HepG2 (cell line): ENCODE results near the gene MFSD12. TPM values are rescaled to one million over a fixed set of nuclear protein-coding genes. Genes with fewer than 3 reads are reported as not detected.
A peak's percentile ranks its signal among the peaks of the same experiment; 100 is the strongest.

Experiments
- AKAP8 ChIP-seq: sonication (generic); formaldehyde crosslinking; IDR thresholded peaks from 2 replicates; pipeline ENCODE4 v1.5.1; 2020; ENCODE audit warnings: mild to moderate bottlenecking, missing genetic modification reagents
- ATRX ChIP-seq: sonication (generic); formaldehyde crosslinking; IDR thresholded peaks from 2 replicates; pipeline ENCODE4 v1.4.0; 2020; ENCODE audit warnings: missing genetic modification reagents, borderline replicate concordance
- ELF4 ChIP-seq: sonication (generic); formaldehyde crosslinking; IDR thresholded peaks from 2 replicates; pipeline ENCODE4 v1.5.0; 2020; ENCODE audit warnings: missing genetic modification reagents, mild to moderate bottlenecking, moderate library complexity, borderline replicate concordance
- FOXA1 ChIP-seq, 2 experiments: fragments of 450-650 bp in 1 of 2; sonication (generic) in 1 of 2; formaldehyde crosslinking in 1 of 2; IDR thresholded peaks; 2 replicates each; pipeline versions ENCODE4 v1.4.0 to v1.6.1; 2016 to 2020; ENCODE audit warnings: missing genetic modification reagents in 1 of 2
- HOXA3 ChIP-seq: sonication (generic); formaldehyde crosslinking; IDR thresholded peaks from 2 replicates; pipeline ENCODE4 v1.5.0; 2020; ENCODE audit warnings: missing genetic modification reagents
- IRX3 ChIP-seq: sonication (generic); formaldehyde crosslinking; IDR thresholded peaks from 2 replicates; pipeline ENCODE4 v1.8.1; 2023; ENCODE audit warnings: mild to moderate bottlenecking, low read depth, missing genetic modification reagents, borderline replicate concordance
- JUNB ChIP-seq: sonication (generic); formaldehyde crosslinking; IDR thresholded peaks from 2 replicates; pipeline ENCODE4 v1.8.0; 2022; ENCODE audit warnings: missing genetic modification reagents, mild to moderate bottlenecking, borderline replicate concordance
- NBN ChIP-seq: fragments of 450-650 bp; conservative IDR thresholded peaks from 2 replicates; pipeline ENCODE4 v1.6.1; 2017
- NCOR1 ChIP-seq: fragments of 200-600 bp; sonication (generic); IDR thresholded peaks from 2 replicates; pipeline ENCODE4 v1.7.0; 2017; ENCODE audit warnings: antibody characterized with exemption, low read length, borderline replicate concordance
- RARA ChIP-seq: IDR thresholded peaks from 2 replicates; pipeline ENCODE4 v1.6.1; 2016; ENCODE audit warnings: missing genetic modification reagents, missing compliant biosample characterization
- STAG1 ChIP-seq: sonication (generic); formaldehyde crosslinking; IDR thresholded peaks from 2 replicates; pipeline ENCODE4 v1.4.0; 2020; ENCODE audit warnings: missing genetic modification reagents
- U2AF1 ChIP-seq: fragments of 200-400 bp; formaldehyde crosslinking; optimal IDR thresholded peaks from 2 replicates; pipeline ENCODE3; 2017; ENCODE audit warnings: mild to moderate bottlenecking, low read depth, low read length
- ZBTB7B ChIP-seq: sonication (generic); formaldehyde crosslinking; IDR thresholded peaks from 2 replicates; pipeline ENCODE4 v1.4.0; 2020; ENCODE audit warnings: missing genetic modification reagents
- ZC3H13 ChIP-seq: sonication (generic); formaldehyde crosslinking; IDR thresholded peaks from 2 replicates; pipeline ENCODE4 v1.8.1; 2023; ENCODE audit warnings: mild to moderate bottlenecking, missing genetic modification reagents, moderate library complexity
- ZMYM3 ChIP-seq: sonication (generic); formaldehyde crosslinking; IDR thresholded peaks from 2 replicates; pipeline ENCODE4 v1.5.1; 2020; ENCODE audit warnings: mild to moderate bottlenecking, missing genetic modification reagents
- ZNF350 ChIP-seq: sonication (generic); formaldehyde crosslinking; IDR thresholded peaks from 2 replicates; pipeline ENCODE4 v1.4.0; 2020; ENCODE audit warnings: mild to moderate bottlenecking, low read depth, missing genetic modification reagents, borderline replicate concordance
- ZNF431 ChIP-seq: sonication (generic); formaldehyde crosslinking; IDR thresholded peaks from 2 replicates; pipeline ENCODE4 v1.9.0; 2022; ENCODE audit warnings: missing genetic modification reagents, low read depth, mild to moderate bottlenecking, borderline replicate concordance
- ZNF510 ChIP-seq: sonication (generic); formaldehyde crosslinking; IDR thresholded peaks from 2 replicates; pipeline ENCODE4 v1.4.0; 2020; ENCODE audit warnings: low read depth, mild to moderate bottlenecking, missing genetic modification reagents
- ZNF543 ChIP-seq: sonication (generic); formaldehyde crosslinking; IDR thresholded peaks from 2 replicates; pipeline ENCODE4 v1.4.0; 2020; ENCODE audit warnings: mild to moderate bottlenecking, missing genetic modification reagents
- ZNF552 ChIP-seq: sonication (generic); formaldehyde crosslinking; IDR thresholded peaks from 2 replicates; pipeline ENCODE4 v1.9.0; 2022; ENCODE audit warnings: missing genetic modification reagents, mild to moderate bottlenecking, borderline replicate concordance
- ZNF569 ChIP-seq: sonication (generic); formaldehyde crosslinking; IDR thresholded peaks from 2 replicates; pipeline ENCODE4 v1.5.0; 2020; ENCODE audit warnings: mild to moderate bottlenecking, missing genetic modification reagents, moderate library complexity, borderline replicate concordance
- ZNF672 ChIP-seq: sonication (generic); formaldehyde crosslinking; IDR thresholded peaks from 2 replicates; pipeline ENCODE4 v1.8.1; 2022; ENCODE audit warnings: missing genetic modification reagents
- ZNF678 ChIP-seq: sonication (generic); formaldehyde crosslinking; IDR thresholded peaks from 2 replicates; pipeline ENCODE4 v1.4.0; 2020; ENCODE audit warnings: mild to moderate bottlenecking, missing genetic modification reagents
- ZNF747 ChIP-seq: sonication (generic); formaldehyde crosslinking; IDR thresholded peaks from 2 replicates; pipeline ENCODE4 v1.8.1; 2023; ENCODE audit warnings: missing genetic modification reagents, mild to moderate bottlenecking, borderline replicate concordance
- polyA plus RNA-seq, 8 experiments: library from polyadenylated mRNA; depleted of rRNA in 3 of 8; stranded (reverse) in 7 of 8; unstranded in 1 of 8; fragments of >200 nt; fragmentation: Illumina TruSeq in 4 of 8; extraction: Trizol in 4 of 8; gene quantifications; 2 replicates each; pipeline versions ENCODE4 v1.2.1 to v1.2.3, GENCODE V29; 2011 to 2016; ENCODE audit warnings: low read depth in 4 of 8, missing spikeins in 1 of 8, mixed read lengths in 1 of 8; ENCODE audit not compliant: insufficient read depth in 1 of 8
- total RNA-seq, 5 experiments: library from RNA; depleted of rRNA; stranded (reverse); fragments of >200 nt; fragmentation: Illumina TruSeq; extraction: Trizol; gene quantifications; 2 replicates each; pipeline ENCODE4 v1.2.3, GENCODE V29; 2016; ENCODE audit warnings: low read depth in 1 of 5
- TF ChIP-seq, protein P1 (sequence below): sonication (generic); formaldehyde crosslinking; conservative IDR thresholded peaks from 2 replicates; pipeline ENCODE4 v1.4.0; 2020; ENCODE audit warnings: missing genetic modification reagents
- TF ChIP-seq, protein P2 (sequence below): sonication (generic); formaldehyde crosslinking; IDR thresholded peaks from 2 replicates; pipeline ENCODE4 v1.5.0; 2020; ENCODE audit warnings: mild to moderate bottlenecking, missing genetic modification reagents, borderline replicate concordance
- TF ChIP-seq, protein P3 (sequence below): sonication (generic); formaldehyde crosslinking; IDR thresholded peaks from 2 replicates; pipeline ENCODE4 v1.4.0; 2020; ENCODE audit warnings: missing genetic modification reagents

MFSD12 gene
- total and polyA plus RNA-seq, 2 of the 13 experiments (the other 11 are each of a cell fraction or from before 2014, with no cell fraction given) = 27.2 to 29.1 TPM

DNA sequence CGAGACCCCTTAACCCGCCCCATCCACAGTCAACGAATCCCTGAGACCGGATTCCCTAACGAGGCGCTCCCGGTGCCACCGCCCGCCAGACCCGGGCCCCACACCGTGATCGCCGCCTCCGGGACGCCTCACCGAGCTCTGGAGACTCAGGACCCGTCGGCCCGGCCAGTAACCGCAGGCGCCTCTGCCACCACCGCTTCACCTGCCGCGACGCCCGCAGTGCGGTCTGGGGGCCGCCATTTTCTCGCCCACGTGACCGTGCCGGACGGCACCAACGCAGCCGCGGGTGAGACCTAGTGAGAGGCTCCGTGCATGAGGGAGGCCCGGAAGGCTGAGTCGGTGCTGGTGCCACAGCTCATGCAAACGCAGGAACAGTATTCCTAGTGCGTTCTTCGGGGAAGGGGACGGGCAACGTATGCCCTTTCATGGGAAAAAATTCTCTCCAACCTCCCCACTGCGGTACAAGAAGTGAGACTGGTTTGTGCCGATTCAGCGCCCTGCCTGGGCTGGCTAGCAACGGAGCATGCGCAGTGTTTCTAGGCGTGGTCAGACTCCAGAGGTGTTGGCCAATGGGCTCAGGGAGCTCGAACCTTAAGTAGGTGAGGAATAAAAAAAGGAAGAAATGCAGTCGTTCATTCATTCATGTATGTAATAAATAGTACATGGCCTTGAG is 56.8 kb downstream of the MFSD12 start, which contains the start of gene DOHH (continued):
- TF ChIP-seq, protein P1, sequence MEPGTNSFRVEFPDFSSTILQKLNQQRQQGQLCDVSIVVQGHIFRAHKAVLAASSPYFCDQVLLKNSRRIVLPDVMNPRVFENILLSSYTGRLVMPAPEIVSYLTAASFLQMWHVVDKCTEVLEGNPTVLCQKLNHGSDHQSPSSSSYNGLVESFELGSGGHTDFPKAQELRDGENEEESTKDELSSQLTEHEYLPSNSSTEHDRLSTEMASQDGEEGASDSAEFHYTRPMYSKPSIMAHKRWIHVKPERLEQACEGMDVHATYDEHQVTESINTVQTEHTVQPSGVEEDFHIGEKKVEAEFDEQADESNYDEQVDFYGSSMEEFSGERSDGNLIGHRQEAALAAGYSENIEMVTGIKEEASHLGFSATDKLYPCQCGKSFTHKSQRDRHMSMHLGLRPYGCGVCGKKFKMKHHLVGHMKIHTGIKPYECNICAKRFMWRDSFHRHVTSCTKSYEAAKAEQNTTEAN = no peak
- peak; percentile 92 for TF ChIP-seq ZNF350 (CRISPR knock-in tag)
- TF ChIP-seq ZNF569 = no peak
- TF ChIP-seq ELF4 (CRISPR knock-in tag) = no peak
- TF ChIP-seq ZNF543 (CRISPR knock-in tag) = peak; percentile 86
- TF ChIP-seq, protein P2, sequence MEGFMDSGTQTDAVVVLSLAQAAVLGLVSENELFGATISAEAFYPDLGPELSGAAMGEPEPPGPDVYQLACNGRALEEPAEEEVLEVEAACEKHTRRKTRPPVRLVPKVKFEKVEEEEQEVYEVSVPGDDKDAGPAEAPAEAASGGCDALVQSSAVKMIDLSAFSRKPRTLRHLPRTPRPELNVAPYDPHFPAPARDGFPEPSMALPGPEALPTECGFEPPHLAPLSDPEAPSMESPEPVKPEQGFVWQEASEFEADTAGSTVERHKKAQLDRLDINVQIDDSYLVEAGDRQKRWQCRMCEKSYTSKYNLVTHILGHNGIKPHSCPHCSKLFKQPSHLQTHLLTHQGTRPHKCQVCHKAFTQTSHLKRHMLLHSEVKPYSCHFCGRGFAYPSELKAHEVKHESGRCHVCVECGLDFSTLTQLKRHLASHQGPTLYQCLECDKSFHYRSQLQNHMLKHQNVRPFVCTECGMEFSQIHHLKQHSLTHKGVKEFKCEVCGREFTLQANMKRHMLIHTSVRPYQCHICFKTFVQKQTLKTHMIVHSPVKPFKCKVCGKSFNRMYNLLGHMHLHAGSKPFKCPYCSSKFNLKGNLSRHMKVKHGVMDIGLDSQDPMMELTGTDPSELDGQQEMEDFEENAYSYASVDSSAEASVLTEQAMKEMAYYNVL (CRISPR knock-in tag) = no peak; the same call in 1 of the 2 replicates
- TF ChIP-seq, protein P3, sequence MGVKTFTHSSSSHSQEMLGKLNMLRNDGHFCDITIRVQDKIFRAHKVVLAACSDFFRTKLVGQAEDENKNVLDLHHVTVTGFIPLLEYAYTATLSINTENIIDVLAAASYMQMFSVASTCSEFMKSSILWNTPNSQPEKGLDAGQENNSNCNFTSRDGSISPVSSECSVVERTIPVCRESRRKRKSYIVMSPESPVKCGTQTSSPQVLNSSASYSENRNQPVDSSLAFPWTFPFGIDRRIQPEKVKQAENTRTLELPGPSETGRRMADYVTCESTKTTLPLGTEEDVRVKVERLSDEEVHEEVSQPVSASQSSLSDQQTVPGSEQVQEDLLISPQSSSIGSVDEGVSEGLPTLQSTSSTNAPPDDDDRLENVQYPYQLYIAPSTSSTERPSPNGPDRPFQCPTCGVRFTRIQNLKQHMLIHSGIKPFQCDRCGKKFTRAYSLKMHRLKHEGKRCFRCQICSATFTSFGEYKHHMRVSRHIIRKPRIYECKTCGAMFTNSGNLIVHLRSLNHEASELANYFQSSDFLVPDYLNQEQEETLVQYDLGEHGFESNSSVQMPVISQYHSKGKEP (CRISPR knock-in tag) = no peak
- 0 out of 2 replicates have a peak, but pooled peaks have one; percentile 48 for TF ChIP-seq ZNF672 (CRISPR knock-in tag)
- peak; percentile 30; the same call in 1 of the 2 replicates for TF ChIP-seq RARA (CRISPR knock-in tag)
- no peak for TF ChIP-seq ATRX (CRISPR knock-in tag)
- TF ChIP-seq U2AF1 = no peak
- TF ChIP-seq ZNF678 = no peak
- TF ChIP-seq ZNF552 (CRISPR knock-in tag) = peak; percentile 93
- no peak; the same call in 1 of the 2 replicates for TF ChIP-seq ZMYM3 (CRISPR knock-in tag)
- TF ChIP-seq ZNF431 (CRISPR knock-in tag) = no peak
- peak; percentile 81 for TF ChIP-seq ZC3H13 (CRISPR knock-in tag)
- no peak for TF ChIP-seq AKAP8
- TF ChIP-seq ZNF510 = peak; percentile 68; the same call in 1 of the 2 replicates
- TF ChIP-seq NCOR1 = no peak
- TF ChIP-seq ZBTB7B (CRISPR knock-in tag) = no peak
- TF ChIP-seq FOXA1 (IDR thresholded peaks at IDR 0.05) = no peak
- TF ChIP-seq FOXA1 (CRISPR knock-in tag; IDR thresholded peaks at IDR 0.05) = 0 out of 2 replicates have a peak, but pooled peaks have one; percentile 2
- no peak for TF ChIP-seq JUNB (CRISPR knock-in tag)
- peak; percentile 87 for TF ChIP-seq ZNF747 (CRISPR knock-in tag)
- TF ChIP-seq STAG1 (CRISPR knock-in tag) = no peak
- no peak for TF ChIP-seq IRX3
- no peak for TF ChIP-seq NBN
- TF ChIP-seq HOXA3 (CRISPR knock-in tag) = peak; percentile 83
